ENCODE results near the gene GABBR2. TPM values are rescaled to one million over a fixed set of nuclear protein-coding genes. Genes with fewer than 3 reads are reported as not detected.

Gene GABBR2
- total RNA-seq, 4 donors from 2014 or later, result 0.17 to 0.26 TPM; not detected in 2

GRCh38 chr9:98564714-98565113 is 144.0 kb downstream of the GABBR2 start:
- Histone ChIP-seq H3K27ac (replicated peaks in 1 of 4) (no peak overlapping the region), H3K9me3 (no peaks in the 10 kb centered on the region), H3K36me3 (no peaks in the 10 kb centered on the region), H3K4me3 (no peak overlapping the region), H3K4me1 (no peaks in the 10 kb centered on the region), H3K27me3 (no peaks in the 10 kb centered on the region)
- intact Hi-C loops (cut with DNase I), result loop anchor here (5.0 kb wide), 1 partner anchor 1207 kb away; no protein-coding TSS in a partner anchor
- DNase-seq (ENCODE audit: extremely low spot score), result no peak
- WGBS, result 87% methylated on average over 4 of the region's 4 CpGs
- TF ChIP-seq, protein P1, sequence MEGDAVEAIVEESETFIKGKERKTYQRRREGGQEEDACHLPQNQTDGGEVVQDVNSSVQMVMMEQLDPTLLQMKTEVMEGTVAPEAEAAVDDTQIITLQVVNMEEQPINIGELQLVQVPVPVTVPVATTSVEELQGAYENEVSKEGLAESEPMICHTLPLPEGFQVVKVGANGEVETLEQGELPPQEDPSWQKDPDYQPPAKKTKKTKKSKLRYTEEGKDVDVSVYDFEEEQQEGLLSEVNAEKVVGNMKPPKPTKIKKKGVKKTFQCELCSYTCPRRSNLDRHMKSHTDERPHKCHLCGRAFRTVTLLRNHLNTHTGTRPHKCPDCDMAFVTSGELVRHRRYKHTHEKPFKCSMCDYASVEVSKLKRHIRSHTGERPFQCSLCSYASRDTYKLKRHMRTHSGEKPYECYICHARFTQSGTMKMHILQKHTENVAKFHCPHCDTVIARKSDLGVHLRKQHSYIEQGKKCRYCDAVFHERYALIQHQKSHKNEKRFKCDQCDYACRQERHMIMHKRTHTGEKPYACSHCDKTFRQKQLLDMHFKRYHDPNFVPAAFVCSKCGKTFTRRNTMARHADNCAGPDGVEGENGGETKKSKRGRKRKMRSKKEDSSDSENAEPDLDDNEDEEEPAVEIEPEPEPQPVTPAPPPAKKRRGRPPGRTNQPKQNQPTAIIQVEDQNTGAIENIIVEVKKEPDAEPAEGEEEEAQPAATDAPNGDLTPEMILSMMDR (IDR thresholded peaks at IDR 0.05), result no peak
- TF ChIP-seq POLR2AphosphoS5 (IDR thresholded peaks at IDR 0.05) (no peak), POLR2A (IDR thresholded peaks at IDR 0.05; ENCODE audit: low read depth) (no peak), EP300 (IDR thresholded peaks at IDR 0.05) (no peak)

DNA sequence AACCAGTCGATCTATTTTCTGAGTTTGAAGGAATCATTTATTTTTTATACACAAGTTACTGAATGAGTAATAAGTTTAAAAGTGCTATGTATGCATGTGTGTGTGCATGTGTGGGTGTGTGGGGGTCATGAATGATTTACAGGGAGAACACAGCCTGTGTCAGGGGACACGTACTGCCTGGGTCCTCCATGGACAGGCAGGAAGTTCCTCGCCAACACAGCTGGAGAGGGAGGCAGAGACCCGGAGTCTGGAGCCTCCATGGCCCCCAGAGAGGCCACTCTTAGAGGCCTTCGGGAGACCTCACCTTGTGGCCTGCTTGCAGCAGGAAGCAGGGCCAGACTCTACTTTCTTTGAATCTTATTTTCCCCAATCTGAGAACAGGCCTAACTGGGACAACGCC is 144.7 kb downstream of the GABBR2 start:
- no peaks in the 10 kb centered on the region for H3K9me3 ChIP-seq
- WGBS, result 94% methylated on average over 6 of the region's 6 CpGs
- intact Hi-C loops (cut with DNase I), result loop anchor here (5.0 kb wide), 1 partner anchor 1207 kb away; no protein-coding TSS in a partner anchor

GRCh38 chr9:98563212-98563907 is 145.4 kb downstream of the GABBR2 start:
- TF ChIP-seq, protein P1 (IDR thresholded peaks at IDR 0.05), result no peak
- no peak for TF ChIP-seq EP300 (IDR thresholded peaks at IDR 0.05)
- TF ChIP-seq POLR2AphosphoS5 (IDR thresholded peaks at IDR 0.05), result no peak
- TF ChIP-seq POLR2A (IDR thresholded peaks at IDR 0.05; ENCODE audit: low read depth), result no peak
- intact Hi-C loops (cut with DNase I), result loop anchor here (5.0 kb wide), 1 partner anchor 1206 kb away; no protein-coding TSS in a partner anchor
- no peaks in the 10 kb centered on the region for H3K27me3 ChIP-seq
- 86% methylated on average over 14 of the region's 14 CpGs for WGBS
- H3K9me3 ChIP-seq, result no peaks in the 10 kb centered on the region
- H3K4me3 ChIP-seq, result no peak overlapping the region
- no peak overlapping the region for H3K27ac ChIP-seq (replicated peaks in 1 of 4)
- no peaks in the 10 kb centered on the region for H3K36me3 ChIP-seq
- DNase-seq (ENCODE audit: extremely low spot score), result peak; percentile 78
- H3K4me1 ChIP-seq, result no peaks in the 10 kb centered on the region

More for the DNA sequence above, 144.7 kb downstream of the GABBR2 start:
- DNase-seq (ENCODE audit: extremely low spot score), result peak; percentile 75
- no peaks in the 10 kb centered on the region for H3K27me3 ChIP-seq
- TF ChIP-seq POLR2A (IDR thresholded peaks at IDR 0.05; ENCODE audit: low read depth) (no peak), EP300 (IDR thresholded peaks at IDR 0.05) (no peak), POLR2AphosphoS5 (IDR thresholded peaks at IDR 0.05) (no peak)
- TF ChIP-seq, protein P1 (IDR thresholded peaks at IDR 0.05), result no peak
- H3K4me1 ChIP-seq, result no peaks in the 10 kb centered on the region
- no peak overlapping the region for H3K4me3 ChIP-seq
- no peaks in the 10 kb centered on the region for H3K36me3 ChIP-seq
- H3K27ac ChIP-seq (replicated peaks in 1 of 4), result no peak overlapping the region

GRCh38 chr9:98559561-98559960 is 149.2 kb downstream of the GABBR2 start:
- Histone ChIP-seq H3K4me1 (no peaks in the 10 kb centered on the region), H3K27ac (replicated peaks in 1 of 4) (no peak overlapping the region), H3K36me3 (no peaks in the 10 kb centered on the region), H3K27me3 (peaks cover 0 to 11% (median 0%) of the 10 kb centered on the region in 4 donors), H3K4me3 (no peak overlapping the region), H3K9me3 (no peaks in the 10 kb centered on the region)
- no peak for DNase-seq (ENCODE audit: extremely low spot score)
- TF ChIP-seq EP300 (IDR thresholded peaks at IDR 0.05) (no peak), POLR2AphosphoS5 (IDR thresholded peaks at IDR 0.05) (no peak), POLR2A (IDR thresholded peaks at IDR 0.05; ENCODE audit: low read depth) (no peak)
- TF ChIP-seq, protein P1 (IDR thresholded peaks at IDR 0.05), result no peak
- intact Hi-C loops (cut with DNase I), result no loop called here
